Bronchial epithelial cell (primary cell): Measurements from ENCODE around the gene CXCL12. TPM values are rescaled to one million over a fixed set of nuclear protein-coding genes. Genes with fewer than 3 reads are reported as not detected.

ENCODE experiments used
- DNase-seq: peaks from one replicate; pipeline ENCODE4 v3.0.0-alpha.2; 2010; ENCODE audit warnings: low read depth
- FAIRE-seq: peaks from 2 replicates; lab custom pipeline; 2011; peaks lifted over from hg19 to GRCh38; lab: Jason Lieb, UNC
- H3K27me3 ChIP-seq: 2 replicates; pipeline ENCODE4 v1.5.1; 2011; ENCODE audit warnings: low read length; ENCODE audit not compliant: control insufficient read depth, insufficient read depth
- H3K36me3 ChIP-seq: 2 replicates; pipeline ENCODE4 v1.5.1; 2011; ENCODE audit warnings: low read length; ENCODE audit not compliant: control insufficient read depth, insufficient read depth
- H3K4me3 ChIP-seq: 2 replicates; pipeline ENCODE4 v1.5.1; 2011; ENCODE audit warnings: mild to moderate bottlenecking, low read depth, low read length, control low read depth
- CTCF ChIP-seq: IDR thresholded peaks from 2 replicates; pipeline ENCODE4 v1.5.1; 2011; ENCODE audit warnings: mild to moderate bottlenecking, moderate library complexity, low read length, control low read depth, inconsistent platforms; ENCODE audit not compliant: insufficient read depth, severe bottlenecking
- total RNA-seq: library from RNA; depleted of rRNA; stranded (reverse); fragments of >200 nt; gene quantifications from 2 replicates; pipeline ENCODE4 v1.2.1, GENCODE V29; 2014

The CXCL12 gene
- total RNA-seq, 1 donor from 2014 or later = 1.3 TPM

- no peak for TF ChIP-seq CTCF
- FAIRE-seq = no peak
- no peaks in the 10 kb centered on the region for H3K27me3 ChIP-seq
- no peaks in the 10 kb centered on the region for H3K36me3 ChIP-seq
- no peak for DNase-seq
- no peak overlapping the region for H3K4me3 ChIP-seq
These were observed 52.4 kb downstream of the CXCL12 start for GRCh38 chr10:44332465-44332864.

- FAIRE-seq (no peak), DNase-seq (no peak)
- H3K27me3 ChIP-seq = no peaks in the 10 kb centered on the region
- TF ChIP-seq CTCF = no peak
- no peaks in the 10 kb centered on the region for H3K36me3 ChIP-seq
- no peak overlapping the region for H3K4me3 ChIP-seq
These were observed 54.5 kb downstream of the CXCL12 start for GRCh38 chr10:44330431-44330830.

GRCh38 chr10:44327461-44327860, 57.4 kb downstream of the CXCL12 start:
- TF ChIP-seq CTCF = no peak
- DNase-seq = no peak
- H3K36me3 ChIP-seq = no peaks in the 10 kb centered on the region
- H3K27me3 ChIP-seq = no peaks in the 10 kb centered on the region
- no peak for FAIRE-seq
- no peak overlapping the region for H3K4me3 ChIP-seq
